SU-DHL-6 (cell line): ENCODE data around the gene SDK1.

Source experiments
- CTCF ChIP-seq: fragments of 200-600 bp; sonication (generic); IDR thresholded peaks from one replicate; pipeline ENCODE4 v1.5.1; 2017; ENCODE audit warnings: antibody characterized with exemption, mild to moderate bottlenecking, low read length, moderate library complexity; ENCODE audit not compliant: insufficient read depth, poor library complexity, severe bottlenecking
- EZH2phosphoT487 ChIP-seq: fragments of 200-600 bp; sonication (generic), shearing (Covaris generic); conservative IDR thresholded peaks from 2 replicates; pipeline ENCODE4 v1.6.1; 2018; ENCODE audit warnings: mild to moderate bottlenecking, antibody characterized with exemption, low read length, moderate library complexity, mixed read lengths

- TF ChIP-seq CTCF (no peak), EZH2phosphoT487 (no peak)
Observed at GRCh38 chr7:4203626-4204512, 902.8 kb downstream of the SDK1 start.
